ENCODE measurements around the gene B4GALNT4.
"Not testable (repeated sequence)": the region's sequence is repeated elsewhere in the genome, so short reads cannot be mapped to it uniquely, and the experiment has no call there.

The B4GALNT4 gene

GRCh38 chr11:384511-384910 is 15.2 kb downstream of the B4GALNT4 start:
- ChIA-PET CTCF (no interaction called here), POLR2A (no interaction called here)
- no peak for DNase-seq (ENCODE audit: extremely low spot score)
- TF ChIP-seq LEF1 (IDR thresholded peaks at IDR 0.05; ENCODE audit: borderline replicate concordance) (no peak), SP1 (IDR thresholded peaks at IDR 0.05) (no peak), NFRKB (IDR thresholded peaks at IDR 0.05) (no peak), FOXK2 (IDR thresholded peaks at IDR 0.05) (no peak), TARDBP (IDR thresholded peaks at IDR 0.05) (no peak), BHLHE40 (IDR thresholded peaks at IDR 0.05; ENCODE audit: borderline replicate concordance) (no peak), FOXM1 (IDR thresholded peaks at IDR 0.05; ENCODE audit: borderline replicate concordance) (no peak), ELF4 (IDR thresholded peaks at IDR 0.05) (no peak), SUZ12 (IDR thresholded peaks at IDR 0.05) (no peak), FOXA1 (IDR thresholded peaks at IDR 0.05) (no peak), ZNF384 (IDR thresholded peaks at IDR 0.05) (no peak), ARNT (IDR thresholded peaks at IDR 0.05) (no peak), CTBP1 (IDR thresholded peaks at IDR 0.05; ENCODE audit: borderline replicate concordance) (no peak), L3MBTL2 (conservative IDR thresholded peaks at IDR 0.05) (no peak)
- TF ChIP-seq, protein P1, sequence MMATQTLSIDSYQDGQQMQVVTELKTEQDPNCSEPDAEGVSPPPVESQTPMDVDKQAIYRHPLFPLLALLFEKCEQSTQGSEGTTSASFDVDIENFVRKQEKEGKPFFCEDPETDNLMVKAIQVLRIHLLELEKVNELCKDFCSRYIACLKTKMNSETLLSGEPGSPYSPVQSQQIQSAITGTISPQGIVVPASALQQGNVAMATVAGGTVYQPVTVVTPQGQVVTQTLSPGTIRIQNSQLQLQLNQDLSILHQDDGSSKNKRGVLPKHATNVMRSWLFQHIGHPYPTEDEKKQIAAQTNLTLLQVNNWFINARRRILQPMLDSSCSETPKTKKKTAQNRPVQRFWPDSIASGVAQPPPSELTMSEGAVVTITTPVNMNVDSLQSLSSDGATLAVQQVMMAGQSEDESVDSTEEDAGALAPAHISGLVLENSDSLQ (IDR thresholded peaks at IDR 0.05) = no peak

DNA sequence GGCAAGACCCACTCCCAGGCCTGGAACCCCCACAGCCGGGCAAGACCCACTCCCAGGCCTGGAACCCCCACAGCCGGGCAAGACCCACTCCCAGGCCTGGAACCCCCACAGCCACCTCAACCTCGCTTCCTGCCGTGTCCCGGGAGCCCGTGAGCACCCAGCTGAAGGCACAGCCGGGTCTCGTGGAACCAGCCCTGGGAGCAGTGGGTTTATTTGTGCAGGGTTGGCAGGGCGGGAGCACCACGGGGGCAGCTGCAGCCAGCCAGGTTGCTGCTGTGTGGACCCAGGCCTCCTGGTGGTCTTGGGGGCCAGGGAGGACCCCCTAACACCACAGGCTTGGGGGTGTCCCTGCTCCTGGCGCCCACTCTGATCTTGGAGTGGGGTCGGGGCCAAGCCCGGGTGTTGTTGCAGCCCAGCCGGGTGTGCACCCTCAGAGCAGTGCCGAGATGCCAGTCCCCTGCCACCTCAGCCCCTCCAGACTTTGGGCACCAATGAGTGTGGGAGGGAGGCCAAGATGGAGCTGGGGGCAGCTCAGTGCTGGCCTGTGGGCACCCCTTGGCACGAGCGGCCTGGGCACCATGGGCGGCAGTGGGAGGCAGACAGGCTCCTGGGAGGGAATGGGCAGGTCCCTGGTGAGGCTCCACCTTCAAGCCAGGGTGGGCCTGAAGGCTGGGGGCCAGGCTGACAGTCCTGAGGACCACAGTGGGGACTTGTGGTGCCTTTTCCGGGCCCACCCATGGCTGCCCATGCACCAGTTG is 16.5 kb downstream of the B4GALNT4 start:
- ChIA-PET POLR2A (no interaction called here), CTCF (no interaction called here)
- TF ChIP-seq, protein P1 (IDR thresholded peaks at IDR 0.05) = no peak
- TF ChIP-seq L3MBTL2 (conservative IDR thresholded peaks at IDR 0.05) (no peak), FOXK2 (IDR thresholded peaks at IDR 0.05) (no peak), SP1 (IDR thresholded peaks at IDR 0.05) (no peak), ZNF384 (IDR thresholded peaks at IDR 0.05) (no peak), FOXM1 (IDR thresholded peaks at IDR 0.05; ENCODE audit: borderline replicate concordance) (no peak), BHLHE40 (IDR thresholded peaks at IDR 0.05; ENCODE audit: borderline replicate concordance) (no peak), TARDBP (IDR thresholded peaks at IDR 0.05) (no peak), SUZ12 (IDR thresholded peaks at IDR 0.05) (no peak), LEF1 (IDR thresholded peaks at IDR 0.05; ENCODE audit: borderline replicate concordance) (no peak), CTBP1 (IDR thresholded peaks at IDR 0.05; ENCODE audit: borderline replicate concordance) (no peak), ARNT (IDR thresholded peaks at IDR 0.05) (no peak), ELF4 (IDR thresholded peaks at IDR 0.05) (no peak), FOXA1 (IDR thresholded peaks at IDR 0.05) (no peak), NFRKB (IDR thresholded peaks at IDR 0.05) (no peak), HDGF (IDR thresholded peaks at IDR 0.05; ENCODE audit: borderline replicate concordance) (no peak)
- no peak for DNase-seq (ENCODE audit: extremely low spot score)

GRCh38 chr11:386483-386882 is 17.2 kb downstream of the B4GALNT4 start:
- ChIA-PET POLR2A (no interaction called here), CTCF (no interaction called here)
- no peak for DNase-seq (ENCODE audit: extremely low spot score)

GRCh38 chr11:387193-387793 is 18.0 kb downstream of the B4GALNT4 start:
- POLR2A ChIA-PET = no interaction called here
- CTCF ChIA-PET = no interaction called here

More at GRCh38 chr11:386483-386882, 17.2 kb downstream of the B4GALNT4 start:
- TF ChIP-seq BHLHE40 (IDR thresholded peaks at IDR 0.05; ENCODE audit: borderline replicate concordance) (no peak), SP1 (IDR thresholded peaks at IDR 0.05) (no peak)

GRCh38 chr11:389369-389768 is 20.1 kb downstream of the B4GALNT4 start:
- CTCF ChIA-PET = interaction anchor here (0.6 kb wide), 1 partner anchor 72 kb away, joined by 3 read pairs; no protein-coding TSS in a partner anchor
- POLR2A ChIA-PET; DNase-seq (ENCODE audit: extremely low spot score): not testable (repeated sequence)

More at GRCh38 chr11:387193-387793, 18.0 kb downstream of the B4GALNT4 start:
- no peak for DNase-seq (ENCODE audit: extremely low spot score)
- TF ChIP-seq ZNF384 (IDR thresholded peaks at IDR 0.05) = no peak
- no peak for TF ChIP-seq FOXM1 (IDR thresholded peaks at IDR 0.05; ENCODE audit: borderline replicate concordance)
- TF ChIP-seq HDGF (IDR thresholded peaks at IDR 0.05; ENCODE audit: borderline replicate concordance) = no peak
- no peak for TF ChIP-seq SUZ12 (IDR thresholded peaks at IDR 0.05)
- TF ChIP-seq, protein P1 (IDR thresholded peaks at IDR 0.05) = no peak
- TF ChIP-seq LEF1 (IDR thresholded peaks at IDR 0.05; ENCODE audit: borderline replicate concordance) = no peak
- no peak for TF ChIP-seq CTBP1 (IDR thresholded peaks at IDR 0.05; ENCODE audit: borderline replicate concordance)
- no peak for TF ChIP-seq NFRKB (IDR thresholded peaks at IDR 0.05)

GRCh38 chr11:390175-390574 is 20.9 kb downstream of the B4GALNT4 start:
- CTCF ChIA-PET = no interaction called here
- no peak for DNase-seq (ENCODE audit: extremely low spot score)
- POLR2A ChIA-PET = no interaction called here
- TF ChIP-seq BHLHE40 (IDR thresholded peaks at IDR 0.05; ENCODE audit: borderline replicate concordance) (no peak), CTBP1 (IDR thresholded peaks at IDR 0.05; ENCODE audit: borderline replicate concordance) (no peak), FOXA1 (IDR thresholded peaks at IDR 0.05) (no peak), LEF1 (IDR thresholded peaks at IDR 0.05; ENCODE audit: borderline replicate concordance) (no peak), TARDBP (IDR thresholded peaks at IDR 0.05) (no peak)

Measured in HEK293T (cell line).